ENCODE measurements around the gene LDB2. TPM values are rescaled to one million over a fixed set of nuclear protein-coding genes. Genes with fewer than 3 reads are reported as not detected.
"Not testable (repeated sequence)": the region's sequence is repeated elsewhere in the genome, so short reads cannot be mapped to it uniquely, and the experiment has no call there.

LDB2 gene
- total and polyA plus RNA-seq, 2 donors (not counting 1 experiment from before 2014, with no cell fraction given) = not detected

DNA sequence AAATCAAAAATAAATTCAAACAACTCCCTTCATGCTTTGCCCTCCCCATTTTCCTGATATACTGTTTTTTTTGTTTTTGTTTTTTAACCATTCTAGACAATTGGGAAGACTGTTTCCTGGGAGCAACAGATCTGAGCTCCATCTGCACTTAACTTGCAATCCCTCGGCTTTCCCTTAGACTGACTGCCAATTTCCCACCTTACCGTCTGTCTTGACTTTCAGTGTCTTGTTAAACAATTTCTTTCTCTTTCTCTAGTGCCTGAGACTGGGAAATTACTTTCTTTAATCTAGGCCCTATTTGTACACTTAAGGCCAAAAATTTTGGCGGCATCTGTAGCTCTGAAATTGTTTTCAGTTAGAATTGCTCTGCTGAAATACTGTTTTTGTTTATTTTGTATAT lies 326.3 kb downstream of the LDB2 start:
- Histone ChIP-seq H4K20me1 (ENCODE audit: control insufficient read depth, insufficient read depth, low read length, poor library complexity, severe bottlenecking) (no peaks in the 10 kb centered on the region), H3K27me3 (replicated peaks in 1 of 4; ENCODE audit: control extremely low read depth in 1 of 4, control insufficient read depth in 3 of 4, insufficient read depth in 4 of 4, low read length in 3 of 4) (no peaks in the 10 kb centered on the region), H3K9me3 (ENCODE audit: control extremely low read depth in 1 of 3, control insufficient read depth in 2 of 3, insufficient read depth in 1 of 3, low read length in 2 of 3) (no peaks in the 10 kb centered on the region), H3K9ac (ENCODE audit: low read length) (no peak overlapping the region), H3K4me1 (ENCODE audit: control insufficient read depth in 2 of 2, insufficient read depth in 2 of 2, low read length in 2 of 2) (no peaks in the 10 kb centered on the region), H3K4me2 (replicated peaks; ENCODE audit: low read depth, low read length, poor library complexity, severe bottlenecking) (no peak overlapping the region), H3K36me3 (replicated peaks in 1 of 2; ENCODE audit: control extremely low read depth in 1 of 2, control insufficient read depth in 1 of 2, extremely low read depth in 1 of 2, insufficient read depth in 2 of 2, low read length in 1 of 2) (no peaks in the 10 kb centered on the region), H2AFZ (ENCODE audit: insufficient read depth, low read depth, low read length, poor library complexity, severe bottlenecking) (no peak overlapping the region), H3K4me3 (ENCODE audit: control extremely low read depth in 1 of 5, extremely low read depth in 1 of 5, insufficient read depth in 1 of 5, low read depth in 2 of 5, low read length in 4 of 5) (no peak overlapping the region), H3K27ac (ENCODE audit: low read length in 2 of 2) (no peak overlapping the region), H3K79me2 (ENCODE audit: control insufficient read depth, insufficient read depth, low read length) (no peaks in the 10 kb centered on the region)
- no peak overlapping the region for H3K27ac Mint-ChIP-seq
- no peak for TF ChIP-seq EZH2 (IDR thresholded peaks at IDR 0.05; ENCODE audit: borderline replicate concordance, insufficient read depth, low read depth, low read length, poor library complexity, severe bottlenecking)
- TF ChIP-seq, protein P1, sequence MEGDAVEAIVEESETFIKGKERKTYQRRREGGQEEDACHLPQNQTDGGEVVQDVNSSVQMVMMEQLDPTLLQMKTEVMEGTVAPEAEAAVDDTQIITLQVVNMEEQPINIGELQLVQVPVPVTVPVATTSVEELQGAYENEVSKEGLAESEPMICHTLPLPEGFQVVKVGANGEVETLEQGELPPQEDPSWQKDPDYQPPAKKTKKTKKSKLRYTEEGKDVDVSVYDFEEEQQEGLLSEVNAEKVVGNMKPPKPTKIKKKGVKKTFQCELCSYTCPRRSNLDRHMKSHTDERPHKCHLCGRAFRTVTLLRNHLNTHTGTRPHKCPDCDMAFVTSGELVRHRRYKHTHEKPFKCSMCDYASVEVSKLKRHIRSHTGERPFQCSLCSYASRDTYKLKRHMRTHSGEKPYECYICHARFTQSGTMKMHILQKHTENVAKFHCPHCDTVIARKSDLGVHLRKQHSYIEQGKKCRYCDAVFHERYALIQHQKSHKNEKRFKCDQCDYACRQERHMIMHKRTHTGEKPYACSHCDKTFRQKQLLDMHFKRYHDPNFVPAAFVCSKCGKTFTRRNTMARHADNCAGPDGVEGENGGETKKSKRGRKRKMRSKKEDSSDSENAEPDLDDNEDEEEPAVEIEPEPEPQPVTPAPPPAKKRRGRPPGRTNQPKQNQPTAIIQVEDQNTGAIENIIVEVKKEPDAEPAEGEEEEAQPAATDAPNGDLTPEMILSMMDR (IDR thresholded peaks at IDR 0.05) = no peak
- ATAC-seq (ENCODE audit: low read depth) (no peak), DNase-seq (no peak)
- H3K4me1 Mint-ChIP-seq = no peaks in the 10 kb centered on the region
- no peaks in the 10 kb centered on the region for H3K27me3 Mint-ChIP-seq
- WGBS (ENCODE audit: insufficient coverage) = 94% methylated on average over 2 of the region's 3 CpGs
- no peak overlapping the region for H3K4me3 Mint-ChIP-seq
- CTCF ChIA-PET = no interaction called here
- intact Hi-C loops (cut with micrococcal nuclease) = no loop called here
- POLR2A ChIA-PET = no interaction called here
- H3K9me3 Mint-ChIP-seq (ENCODE audit: insufficient read depth) = no peaks in the 10 kb centered on the region

DNA sequence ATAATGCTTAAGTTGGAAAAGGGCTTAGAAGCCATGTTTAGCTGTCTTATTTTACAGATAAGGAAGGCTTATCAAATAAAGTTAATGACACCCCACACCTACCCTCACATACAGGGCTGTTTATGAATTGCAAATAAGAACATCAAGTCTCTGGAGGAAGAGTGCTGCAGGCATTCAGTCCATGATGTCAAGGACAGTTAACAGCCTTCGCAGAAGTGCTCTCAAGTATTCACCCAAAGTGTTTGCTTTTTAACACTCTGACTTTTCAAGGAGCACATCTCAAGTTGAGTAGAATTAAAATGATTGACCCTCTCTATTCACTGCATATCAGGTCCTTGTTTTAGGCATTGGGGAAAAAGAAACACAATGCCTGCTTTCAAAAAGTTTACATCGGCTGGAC lies 328.7 kb downstream of the LDB2 start:
- WGBS (ENCODE audit: insufficient coverage) = no CpG with 5 or more reads among the region's 2 CpGs
- Mint-ChIP-seq H3K27ac (no peak overlapping the region), H3K9me3 (ENCODE audit: insufficient read depth) (no peaks in the 10 kb centered on the region), H3K4me3 (no peak overlapping the region), H3K4me1 (no peaks in the 10 kb centered on the region), H3K27me3 (no peaks in the 10 kb centered on the region)
- intact Hi-C loops (cut with micrococcal nuclease) = no loop called here
- Histone ChIP-seq H3K4me2 (replicated peaks; ENCODE audit: low read depth, low read length, poor library complexity, severe bottlenecking) (no peak overlapping the region), H3K27ac (ENCODE audit: low read length in 2 of 2) (no peak overlapping the region), H3K9ac (ENCODE audit: low read length) (no peak overlapping the region), H3K9me3 (ENCODE audit: control extremely low read depth in 1 of 3, control insufficient read depth in 2 of 3, insufficient read depth in 1 of 3, low read length in 2 of 3) (no peaks in the 10 kb centered on the region), H3K27me3 (replicated peaks in 1 of 4; ENCODE audit: control extremely low read depth in 1 of 4, control insufficient read depth in 3 of 4, insufficient read depth in 4 of 4, low read length in 3 of 4) (no peaks in the 10 kb centered on the region), H3K4me3 (ENCODE audit: control extremely low read depth in 1 of 5, extremely low read depth in 1 of 5, insufficient read depth in 1 of 5, low read depth in 2 of 5, low read length in 4 of 5) (no peak overlapping the region), H4K20me1 (ENCODE audit: control insufficient read depth, insufficient read depth, low read length, poor library complexity, severe bottlenecking) (no peaks in the 10 kb centered on the region), H3K79me2 (ENCODE audit: control insufficient read depth, insufficient read depth, low read length) (no peaks in the 10 kb centered on the region), H3K36me3 (replicated peaks in 1 of 2; ENCODE audit: control extremely low read depth in 1 of 2, control insufficient read depth in 1 of 2, extremely low read depth in 1 of 2, insufficient read depth in 2 of 2, low read length in 1 of 2) (no peaks in the 10 kb centered on the region), H2AFZ (ENCODE audit: insufficient read depth, low read depth, low read length, poor library complexity, severe bottlenecking) (no peak overlapping the region), H3K4me1 (ENCODE audit: control insufficient read depth in 2 of 2, insufficient read depth in 2 of 2, low read length in 2 of 2) (no peaks in the 10 kb centered on the region)
- no peak for DNase-seq
- TF ChIP-seq, protein P1 (IDR thresholded peaks at IDR 0.05) = no peak
- TF ChIP-seq EZH2 (IDR thresholded peaks at IDR 0.05; ENCODE audit: borderline replicate concordance, insufficient read depth, low read depth, low read length, poor library complexity, severe bottlenecking) = no peak
- no peak for ATAC-seq (ENCODE audit: low read depth)
- ChIA-PET CTCF (no interaction called here), POLR2A (no interaction called here)

DNA sequence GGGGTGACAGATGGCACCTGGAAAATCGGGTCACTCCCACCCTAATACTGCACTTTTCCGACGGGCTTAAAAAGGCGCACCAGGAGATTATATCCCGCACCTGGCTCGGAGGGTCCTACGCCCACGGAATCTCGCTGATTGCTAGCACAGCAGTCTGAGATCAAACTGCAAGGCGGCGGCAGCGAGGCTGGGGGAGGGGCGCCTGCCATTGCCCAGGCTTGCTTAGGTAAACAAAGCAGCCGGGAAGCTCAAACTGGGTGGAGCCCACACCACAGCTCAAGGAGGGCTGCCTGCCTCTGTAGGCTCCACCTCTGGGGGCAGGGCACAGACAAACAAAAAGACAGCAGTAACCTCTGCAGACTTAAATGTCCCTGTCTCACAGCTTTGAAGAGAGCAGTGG lies 341.1 kb downstream of the LDB2 start:
- H4K20me1 ChIP-seq (ENCODE audit: control insufficient read depth, insufficient read depth, low read length, poor library complexity, severe bottlenecking); H3K9ac ChIP-seq (ENCODE audit: low read length); H3K9me3 ChIP-seq (ENCODE audit: control extremely low read depth in 1 of 3, control insufficient read depth in 2 of 3, insufficient read depth in 1 of 3, low read length in 2 of 3); H3K27me3 Mint-ChIP-seq; H3K9me3 Mint-ChIP-seq (ENCODE audit: insufficient read depth); ATAC-seq (ENCODE audit: low read depth); H3K4me1 Mint-ChIP-seq; H3K79me2 ChIP-seq (ENCODE audit: control insufficient read depth, insufficient read depth, low read length); H3K27ac ChIP-seq (ENCODE audit: low read length in 2 of 2); H3K4me2 ChIP-seq (replicated peaks; ENCODE audit: low read depth, low read length, poor library complexity, severe bottlenecking); H3K4me3 ChIP-seq (ENCODE audit: control extremely low read depth in 1 of 5, extremely low read depth in 1 of 5, insufficient read depth in 1 of 5, low read depth in 2 of 5, low read length in 4 of 5); DNase-seq; H3K36me3 ChIP-seq (replicated peaks in 1 of 2; ENCODE audit: control extremely low read depth in 1 of 2, control insufficient read depth in 1 of 2, extremely low read depth in 1 of 2, insufficient read depth in 2 of 2, low read length in 1 of 2); H3K27ac Mint-ChIP-seq; H2AFZ ChIP-seq (ENCODE audit: insufficient read depth, low read depth, low read length, poor library complexity, severe bottlenecking); intact Hi-C loops (cut with micrococcal nuclease); POLR2A ChIA-PET; H3K4me1 ChIP-seq (ENCODE audit: control insufficient read depth in 2 of 2, insufficient read depth in 2 of 2, low read length in 2 of 2); H3K27me3 ChIP-seq (replicated peaks in 1 of 4; ENCODE audit: control extremely low read depth in 1 of 4, control insufficient read depth in 3 of 4, insufficient read depth in 4 of 4, low read length in 3 of 4); H3K4me3 Mint-ChIP-seq; CTCF ChIA-PET: not testable (repeated sequence)
- 88% methylated on average over 13 of the region's 14 CpGs for WGBS (ENCODE audit: insufficient coverage)
